Psoas muscle (tissue), 8 donors: ENCODE results near the gene ADAMTS16. TPM values are rescaled to one million over a fixed set of nuclear protein-coding genes. Genes with fewer than 3 reads are reported as not detected.
A peak's percentile ranks its signal among the peaks of the same experiment; 100 is the strongest.

Source experiments
- ATAC-seq, 4 donors: fragments of 200-7000 bp; cut with Tn5 transposase; one replicate each; pipeline ENCODE4 v1.9.1; 2020; ENCODE audit warnings: moderate library complexity in 3 of 4, mild to moderate bottlenecking in 2 of 4
- DNase-seq, 2 donors: peaks; one replicate each; pipeline ENCODE4 v3.0.0-alpha.2; 2020
- H3K27ac ChIP-seq: fragments of 200-600 bp; one replicate; pipeline ENCODE4 v1.8.0; 2022
- H3K27me3 ChIP-seq, 3 donors: fragments of 200-600 bp in 1 of 3; one replicate each; pipeline versions ENCODE4 v1.6.1 to v1.8.0; 2013 to 2022; ENCODE audit warnings: low read length in 2 of 3, mild to moderate bottlenecking in 2 of 3, moderate library complexity in 1 of 3; ENCODE audit not compliant: insufficient read depth in 3 of 3
- H3K36me3 ChIP-seq, 2 donors: fragments of 200-600 bp in 1 of 2; one replicate each; pipeline versions ENCODE4 v1.6.1 to v1.8.0; 2013 to 2022; ENCODE audit warnings: low read depth in 1 of 2, mild to moderate bottlenecking in 1 of 2, moderate library complexity in 1 of 2; ENCODE audit not compliant: insufficient read depth in 1 of 2
- H3K4me1 ChIP-seq: fragments of 200-600 bp; one replicate; pipeline ENCODE4 v1.8.0; 2022
- H3K4me3 ChIP-seq: fragments of 200-600 bp; one replicate; pipeline ENCODE4 v1.8.0; 2022; ENCODE audit warnings: mild to moderate bottlenecking
- H3K9me3 ChIP-seq: fragments of 200-600 bp; one replicate; pipeline ENCODE4 v1.8.0; 2022
- WGBS, 3 donors: extraction: QIAGEN DNeasy Blood & Tissue Kit; methylation state at CpG; one replicate each; pipeline versions ENCODE4 v1.1.6 to v1.1.7; 2013; 5-methylcytosine and 5-hydroxymethylcytosine counted together
- intact Hi-C, 2 donors: fragments of 100-400 bp; cut with DNase I; formaldehyde crosslinking; loops; one replicate each; pipeline versions ENCODE4 v1.11.0 to v1.14.2; 2022
- polyA plus RNA-seq, 3 donors: library from polyadenylated mRNA; stranded (reverse); fragments of 200-250 nt; gene quantifications; one replicate each; pipeline ENCODE4 v1.2.3, GENCODE V29; 2013
- total RNA-seq, 4 donors: library from RNA; stranded (reverse); fragmentation: NEBNext Ultra II Directional in 2 of 4; extraction: Animal tissue kit (Norgen Biotek cat#: 25700) in 2 of 4; gene quantifications; one replicate each; pipeline versions ENCODE4 v1.2.1 to v1.2.4, GENCODE V29; 2021 to 2023
- TF ChIP-seq, protein P1 (sequence below): fragments of 200-600 bp; IDR thresholded peaks from one replicate; pipeline ENCODE4 v1.8.0; 2022; ENCODE audit warnings: antibody characterized with exemption
- donor health status: healthy with polysubstance abuse.
- donor health status: DM: no; HTN: no; CAD: no; lungs with moderate emphysema.
- donor health status: Bipolar disorder and iron deficiency.
- donor health status: healthy.
- donor health status: DM: yes; HTN: yes; CAD: no.
- donor health status: DM: no; HTN: no; CAD: no.
- donor health status: DM: no; HTN: no; CAD: no.
- donor health status: DM: yes; HTN: yes; CAD: no.

The ADAMTS16 gene
- total and polyA plus RNA-seq, 7 donors, result 0.01 to 0.27 (median 0.06) TPM; not detected in 1

DNA sequence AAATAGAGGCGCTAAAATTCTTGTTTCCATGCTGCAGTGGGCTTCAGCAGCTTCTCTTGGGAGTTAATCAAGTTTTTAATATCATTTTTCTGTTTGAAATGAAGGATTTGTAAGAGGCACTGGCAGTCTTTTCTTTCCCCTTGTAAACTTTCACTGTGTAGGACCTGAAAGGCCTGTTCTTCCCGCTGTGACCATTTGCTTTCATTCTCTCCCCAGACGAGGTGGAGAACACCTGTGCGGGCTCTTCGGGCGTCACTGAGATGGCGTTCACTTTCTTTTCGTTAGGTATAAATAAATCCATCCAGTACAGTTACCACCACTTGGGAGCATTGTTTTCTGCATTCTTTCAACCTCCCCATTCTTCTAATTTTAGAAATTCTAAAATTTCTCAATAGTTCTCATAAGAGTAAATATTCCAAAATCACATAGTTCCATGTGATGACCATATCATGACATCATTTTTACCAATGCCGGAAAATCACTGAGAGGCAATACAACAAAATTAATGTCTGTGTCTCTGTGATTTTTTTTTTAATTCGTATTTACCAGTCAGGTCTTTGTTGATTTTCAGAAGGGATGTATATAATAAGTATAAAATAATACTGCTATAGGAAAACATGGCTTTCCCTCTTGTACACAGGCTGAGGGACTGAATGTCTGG lies 150.7 kb downstream of the ADAMTS16 start:
- DNase-seq (no peak), ATAC-seq (no peak)
- no peaks in the 10 kb centered on the region for H3K36me3 ChIP-seq
- intact Hi-C loops, result no loop called here
- H3K27ac ChIP-seq, result no peak overlapping the region
- TF ChIP-seq, protein P1, sequence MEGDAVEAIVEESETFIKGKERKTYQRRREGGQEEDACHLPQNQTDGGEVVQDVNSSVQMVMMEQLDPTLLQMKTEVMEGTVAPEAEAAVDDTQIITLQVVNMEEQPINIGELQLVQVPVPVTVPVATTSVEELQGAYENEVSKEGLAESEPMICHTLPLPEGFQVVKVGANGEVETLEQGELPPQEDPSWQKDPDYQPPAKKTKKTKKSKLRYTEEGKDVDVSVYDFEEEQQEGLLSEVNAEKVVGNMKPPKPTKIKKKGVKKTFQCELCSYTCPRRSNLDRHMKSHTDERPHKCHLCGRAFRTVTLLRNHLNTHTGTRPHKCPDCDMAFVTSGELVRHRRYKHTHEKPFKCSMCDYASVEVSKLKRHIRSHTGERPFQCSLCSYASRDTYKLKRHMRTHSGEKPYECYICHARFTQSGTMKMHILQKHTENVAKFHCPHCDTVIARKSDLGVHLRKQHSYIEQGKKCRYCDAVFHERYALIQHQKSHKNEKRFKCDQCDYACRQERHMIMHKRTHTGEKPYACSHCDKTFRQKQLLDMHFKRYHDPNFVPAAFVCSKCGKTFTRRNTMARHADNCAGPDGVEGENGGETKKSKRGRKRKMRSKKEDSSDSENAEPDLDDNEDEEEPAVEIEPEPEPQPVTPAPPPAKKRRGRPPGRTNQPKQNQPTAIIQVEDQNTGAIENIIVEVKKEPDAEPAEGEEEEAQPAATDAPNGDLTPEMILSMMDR, result no peak
- no peaks in the 10 kb centered on the region for H3K9me3 ChIP-seq
- H3K4me1 ChIP-seq, result no peaks in the 10 kb centered on the region
- no peak overlapping the region for H3K4me3 ChIP-seq
- H3K27me3 ChIP-seq, result no peaks in the 10 kb centered on the region
- WGBS, 3 donors, result 73 to 86% (median 74%) methylated on average over 10 of the region's 10 CpGs

- no peak for DNase-seq
- Histone ChIP-seq H3K9me3 (no peaks in the 10 kb centered on the region), H3K27ac (no peak overlapping the region), H3K4me3 (no peak overlapping the region), H3K4me1 (no peaks in the 10 kb centered on the region), H3K36me3 (no peaks in the 10 kb centered on the region), H3K27me3 (no peaks in the 10 kb centered on the region)
- TF ChIP-seq, protein P1, result no peak
- ATAC-seq, result no peak
- intact Hi-C loops, result no loop called here
- WGBS, 3 donors, result 28 to 41% (median 38%) methylated on average over 7 of the region's 7 CpGs
Measured at GRCh38 chr5:5291357-5291756, 151.2 kb downstream of the ADAMTS16 start.

DNA sequence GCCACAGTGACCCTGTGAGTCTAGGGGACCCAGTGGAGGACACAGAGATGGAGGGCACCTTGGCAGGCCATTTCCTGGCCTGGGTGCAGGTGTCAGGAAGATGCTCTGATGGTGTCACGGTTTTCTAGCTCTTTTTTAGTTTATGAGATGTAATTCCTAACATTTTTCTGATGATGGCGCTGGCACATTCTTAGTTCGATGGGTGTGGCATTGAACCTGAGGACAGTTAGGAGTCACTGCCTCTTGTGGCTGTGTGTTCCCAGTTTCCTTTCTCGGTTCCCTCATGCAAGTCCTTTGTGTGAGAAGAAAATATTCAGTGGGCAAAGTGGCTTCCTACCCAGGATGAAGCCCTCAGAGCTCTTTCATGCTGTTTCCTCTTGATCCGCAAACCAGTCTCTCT lies 152.9 kb downstream of the ADAMTS16 start:
- Histone ChIP-seq H3K9me3 (no peaks in the 10 kb centered on the region), H3K4me1 (no peaks in the 10 kb centered on the region), H3K4me3 (no peak overlapping the region), H3K27me3 (no peaks in the 10 kb centered on the region), H3K36me3 (no peaks in the 10 kb centered on the region), H3K27ac (no peak overlapping the region)
- WGBS, 3 donors, result 82 to 91% (median 85%) methylated on average over 5 of the region's 5 CpGs
- ATAC-seq (no peak), DNase-seq (no peak)
- TF ChIP-seq, protein P1, result no peak
- intact Hi-C loops, result no loop called here

DNA sequence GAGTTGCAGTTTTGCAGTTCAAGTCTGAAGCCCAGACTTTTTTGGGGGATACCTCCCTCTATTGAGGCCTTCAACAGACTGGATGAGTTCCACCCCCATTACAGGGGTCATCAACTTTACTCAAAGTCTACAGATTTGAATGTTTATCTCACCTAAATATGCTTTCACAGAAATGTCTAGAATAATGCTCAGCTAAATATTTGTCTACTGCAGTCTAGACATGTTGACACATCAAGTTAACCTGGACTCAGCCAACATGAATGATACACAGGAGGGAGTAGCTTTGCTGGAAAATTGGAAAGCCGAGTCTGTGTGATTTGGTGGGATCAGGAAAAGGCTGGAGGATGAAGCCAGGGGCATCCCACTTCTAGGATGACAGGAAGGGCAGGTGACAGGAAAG lies 154.3 kb downstream of the ADAMTS16 start:
- WGBS, 3 donors, result 83 to 100% (median 94%) methylated on average over 1 of the region's 1 CpG
- Histone ChIP-seq H3K36me3 (no peaks in the 10 kb centered on the region), H3K27ac (no peak overlapping the region), H3K9me3 (no peaks in the 10 kb centered on the region), H3K4me1 (no peaks in the 10 kb centered on the region), H3K4me3 (no peak overlapping the region), H3K27me3 (no peaks in the 10 kb centered on the region)
- ATAC-seq (no peak), DNase-seq (no peak)
- intact Hi-C loops, result no loop called here
- TF ChIP-seq, protein P1, result no peak

GRCh38 chr5:5295351-5295750 lies 155.2 kb downstream of the ADAMTS16 start:
- TF ChIP-seq, protein P1, result no peak
- no peak overlapping the region for H3K4me3 ChIP-seq
- WGBS, 3 donors, result 37 to 51% (median 41%) methylated on average over 4 of the region's 4 CpGs
- H3K27ac ChIP-seq, result no peak overlapping the region
- DNase-seq (no peak), ATAC-seq (peak in 2 of 4 donors; percentile 40 to 46)
- intact Hi-C loops, result no loop called here
- H3K36me3 ChIP-seq, result no peaks in the 10 kb centered on the region
- no peaks in the 10 kb centered on the region for H3K27me3 ChIP-seq
- H3K9me3 ChIP-seq, result no peaks in the 10 kb centered on the region
- no peaks in the 10 kb centered on the region for H3K4me1 ChIP-seq
